ENCODE data around the gene PIGR. TPM values are rescaled to one million over a fixed set of nuclear protein-coding genes. Genes with fewer than 3 reads are reported as not detected.

PIGR gene
- total RNA-seq, 1 donor from 2014 or later, result 0.53 TPM

DNA sequence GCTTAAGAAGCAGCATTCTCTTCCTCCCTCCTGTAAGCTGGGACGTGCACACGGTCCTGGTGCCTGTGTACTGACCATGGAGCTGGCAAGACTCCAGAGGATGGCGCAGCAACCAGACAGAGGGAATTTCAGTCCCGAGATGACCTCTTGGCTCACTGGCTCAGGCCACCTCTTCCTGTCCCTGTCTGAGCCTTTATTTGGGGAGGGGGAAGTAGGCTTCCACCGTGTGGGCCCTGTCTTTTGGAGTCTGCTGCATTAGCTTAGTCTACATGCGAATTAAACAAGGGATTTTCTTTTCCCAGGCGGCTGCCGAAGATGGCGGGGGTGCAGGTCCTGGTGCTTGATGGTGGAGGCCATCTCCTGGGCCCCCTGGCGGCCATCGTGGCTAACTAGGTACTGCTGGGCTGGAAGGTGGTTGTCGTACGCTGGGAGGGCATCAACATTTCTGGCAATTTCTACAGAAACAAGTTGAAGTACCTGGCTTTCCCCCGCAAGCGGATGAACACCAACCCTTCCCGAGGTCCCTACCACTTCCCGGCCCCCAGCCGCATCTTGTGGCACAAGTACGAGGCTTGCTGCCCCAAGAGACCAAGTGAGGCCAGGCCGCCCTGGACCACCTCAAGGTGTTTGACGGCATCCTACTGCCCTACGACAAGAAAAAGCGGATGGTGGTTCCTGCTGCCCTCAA lies 38.8 kb downstream of the PIGR start:
- H3K4me3 ChIP-seq, result no peak overlapping the region
- no peak overlapping the region for H3K27ac ChIP-seq
- TF ChIP-seq CTCF (IDR thresholded peaks at IDR 0.05), result no peak
- H3K27me3 ChIP-seq, result peaks cover 10% of the 10 kb centered on the region
- peaks cover 0 to 10% of the 10 kb centered on the region in 2 donors for H3K4me1 ChIP-seq
- no peaks in the 10 kb centered on the region for H3K9me3 ChIP-seq
- DNase-seq (ENCODE audit: low spot score in 2 of 2), result peak in 1 of 2 donors; percentile 58
- intact Hi-C loops (cut with DNase I), result no loop called here
- no peaks in the 10 kb centered on the region for H3K36me3 ChIP-seq

GRCh38 chr1:206905295-206906164 lies 40.7 kb downstream of the PIGR start:
- TF ChIP-seq CTCF (IDR thresholded peaks at IDR 0.05), result no peak
- H3K4me1 ChIP-seq, result peaks cover 0 to 10% of the 10 kb centered on the region in 2 donors
- no peaks in the 10 kb centered on the region for H3K9me3 ChIP-seq
- peaks cover 10% of the 10 kb centered on the region for H3K27me3 ChIP-seq
- no peaks in the 10 kb centered on the region for H3K36me3 ChIP-seq
- H3K4me3 ChIP-seq, result no peak overlapping the region
- intact Hi-C loops (cut with DNase I), result no loop called here
- DNase-seq (ENCODE audit: low spot score in 2 of 2), result peak in 1 of 2 donors; percentile 27
- H3K27ac ChIP-seq, result no peak overlapping the region

DNA sequence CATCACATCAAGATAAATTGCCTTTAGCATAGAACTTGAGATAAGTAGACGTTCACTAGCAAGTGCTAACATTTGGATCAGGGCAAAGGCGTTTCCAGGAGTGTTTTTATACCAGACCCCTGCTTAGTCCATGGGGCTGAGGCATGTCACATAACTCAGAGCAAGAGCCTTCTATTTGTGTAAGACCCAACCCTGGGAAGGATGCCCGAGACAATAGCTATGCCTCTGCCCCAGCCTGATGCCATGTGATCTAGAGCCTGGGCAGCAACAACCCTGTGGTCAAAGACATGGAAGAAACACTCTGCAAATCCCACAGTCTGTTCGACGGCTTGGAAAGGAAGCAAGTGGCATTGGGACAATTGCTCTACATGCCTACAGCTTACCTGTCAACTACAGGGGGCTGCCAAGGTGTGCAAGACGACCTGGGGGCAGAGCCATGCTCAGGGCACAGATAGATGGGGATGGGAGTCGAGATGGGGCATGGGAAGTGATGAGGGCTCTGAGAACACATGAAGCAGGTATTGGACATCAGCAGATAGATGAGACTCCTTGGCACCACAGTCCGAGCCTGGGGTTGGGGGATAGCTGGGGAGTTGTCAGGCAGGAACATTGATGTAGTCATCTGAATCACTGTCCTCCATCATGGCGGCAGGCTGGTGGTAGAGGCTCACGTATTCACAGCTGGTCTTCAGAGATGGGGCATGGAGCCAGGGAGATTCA lies 41.7 kb downstream of the PIGR start:
- intact Hi-C loops (cut with DNase I), result no loop called here
- Histone ChIP-seq H3K27me3 (peaks cover 2% of the 10 kb centered on the region), H3K27ac (no peak overlapping the region), H3K36me3 (no peaks in the 10 kb centered on the region), H3K9me3 (no peaks in the 10 kb centered on the region), H3K4me3 (no peak overlapping the region), H3K4me1 (peaks cover 0 to 5% of the 10 kb centered on the region in 2 donors)
- DNase-seq (ENCODE audit: low spot score in 2 of 2), result peak in 1 of 2 donors; percentile 31
- TF ChIP-seq CTCF (IDR thresholded peaks at IDR 0.05), result no peak

DNA sequence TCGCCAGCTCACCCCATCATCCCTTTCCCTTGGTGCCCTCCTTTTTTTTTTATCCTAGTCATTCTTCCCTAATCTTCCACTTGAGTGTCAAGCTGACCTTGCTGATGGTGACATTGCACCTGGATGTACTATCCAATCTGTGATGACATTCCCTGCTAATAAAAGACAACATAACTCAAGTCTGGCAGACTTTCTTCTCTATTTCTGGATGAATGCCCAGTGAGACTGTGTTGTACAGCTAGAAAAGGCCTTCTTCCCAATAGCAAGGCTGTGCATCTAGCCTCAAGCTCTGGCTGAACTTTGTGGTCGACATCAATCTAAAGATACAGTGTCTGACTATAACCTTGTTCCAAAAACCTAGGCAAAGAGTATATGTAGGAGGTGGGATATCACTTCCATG lies 42.6 kb downstream of the PIGR start:
- intact Hi-C loops (cut with DNase I), result no loop called here
- TF ChIP-seq CTCF (IDR thresholded peaks at IDR 0.05), result no peak
- no peaks in the 10 kb centered on the region for H3K4me1 ChIP-seq
- H3K27me3 ChIP-seq, result no peaks in the 10 kb centered on the region
- H3K36me3 ChIP-seq, result no peaks in the 10 kb centered on the region
- no peaks in the 10 kb centered on the region for H3K9me3 ChIP-seq
- no peak for DNase-seq (ENCODE audit: low spot score in 2 of 2)
- no peak overlapping the region for H3K4me3 ChIP-seq
- no peak overlapping the region for H3K27ac ChIP-seq

- Histone ChIP-seq H3K27me3 (no peaks in the 10 kb centered on the region), H3K4me1 (no peaks in the 10 kb centered on the region), H3K36me3 (no peaks in the 10 kb centered on the region), H3K9me3 (no peaks in the 10 kb centered on the region), H3K27ac (no peak overlapping the region), H3K4me3 (no peak overlapping the region)
- no peak for DNase-seq (ENCODE audit: low spot score in 2 of 2)
- TF ChIP-seq CTCF (IDR thresholded peaks at IDR 0.05), result no peak
- intact Hi-C loops (cut with DNase I), result no loop called here
These were observed 43.6 kb downstream of the PIGR start for GRCh38 chr1:206902702-206903101.

All from ascending aorta (tissue), 2 donors.